KMS-11 (cell line): ENCODE measurements around the gene TMEM200B.
"Not testable (repeated sequence)": the region's sequence is repeated elsewhere in the genome, so short reads cannot be mapped to it uniquely, and the experiment has no call there.

Experiments
- H2AFZ ChIP-seq: fragments of 200-600 bp; sonication (generic); 2 replicates; pipeline ENCODE4 v1.6.1; 2016; ENCODE audit warnings: antibody characterized with exemption, mixed run types, low read depth
- H3K27ac ChIP-seq: fragments of 200-600 bp; sonication (generic); 2 replicates; pipeline ENCODE4 v1.6.1; 2016; ENCODE audit warnings: mild to moderate bottlenecking, mixed run types
- H3K27me3 ChIP-seq: fragments of 200-600 bp; sonication (generic); 2 replicates; pipeline ENCODE4 v1.6.1; 2017; ENCODE audit warnings: mild to moderate bottlenecking, low read depth, mixed run types, moderate library complexity; ENCODE audit not compliant: insufficient read depth
- H3K36me3 ChIP-seq: fragments of 200-600 bp; sonication (generic); 2 replicates; pipeline ENCODE4 v1.6.1; 2017; ENCODE audit warnings: mild to moderate bottlenecking, mixed run types; ENCODE audit not compliant: insufficient read depth
- H3K4me1 ChIP-seq: fragments of 200-600 bp; sonication (generic); 2 replicates; pipeline ENCODE4 v1.6.1; 2016; ENCODE audit warnings: mild to moderate bottlenecking, low read depth, mixed run types; ENCODE audit not compliant: poor library complexity, severe bottlenecking
- H3K4me2 ChIP-seq: fragments of 200-600 bp; sonication (generic); 2 replicates; pipeline ENCODE4 v1.7.0; 2016; ENCODE audit warnings: mild to moderate bottlenecking, mixed run types
- H3K4me3 ChIP-seq: fragments of 200-600 bp; sonication (generic); IDR thresholded peaks from 2 replicates; pipeline ENCODE4 v1.6.1; 2017; ENCODE audit warnings: low read depth, low read length, mixed read lengths; ENCODE audit not compliant: insufficient read depth
- H3K79me2 ChIP-seq: fragments of 200-600 bp; sonication (generic); 2 replicates; pipeline ENCODE4 v1.6.1; 2016; ENCODE audit warnings: low read depth, mixed run types; ENCODE audit not compliant: insufficient read depth
- H3K9ac ChIP-seq: fragments of 200-600 bp; sonication (generic); 2 replicates; pipeline ENCODE4 v1.6.1; 2016; ENCODE audit warnings: mild to moderate bottlenecking, mixed run types
- H4K20me1 ChIP-seq: fragments of 200-600 bp; sonication (generic); 2 replicates; pipeline ENCODE4 v1.6.1; 2016; ENCODE audit warnings: mild to moderate bottlenecking, mixed run types; ENCODE audit not compliant: insufficient read depth
- CTCF ChIP-seq: fragments of 200-600 bp; sonication (generic); conservative IDR thresholded peaks from 2 replicates; pipeline ENCODE4 v1.6.1; 2017; ENCODE audit warnings: low read depth, mild to moderate bottlenecking, antibody characterized with exemption, low read length, moderate library complexity, mixed read lengths

The TMEM200B gene

GRCh38 chr1:29134695-29135028 lies 11.0 kb upstream of the TMEM200B start:
- H3K4me2 ChIP-seq: no peak overlapping the region
- no peaks in the 10 kb centered on the region for H3K36me3 ChIP-seq
- no peak overlapping the region for H3K4me3 ChIP-seq
- no peak overlapping the region for H2AFZ ChIP-seq
- H4K20me1 ChIP-seq: no peaks in the 10 kb centered on the region
- H3K4me1 ChIP-seq: no peaks in the 10 kb centered on the region
- H3K79me2 ChIP-seq: no peaks in the 10 kb centered on the region
- H3K9ac ChIP-seq: no peak overlapping the region
- no peak for TF ChIP-seq CTCF
- no peak overlapping the region for H3K27ac ChIP-seq
- H3K27me3 ChIP-seq: no peaks in the 10 kb centered on the region

GRCh38 chr1:29133861-29134694 lies 10.4 kb upstream of the TMEM200B start:
- Histone ChIP-seq H3K27me3 (no peaks in the 10 kb centered on the region), H3K79me2 (no peaks in the 10 kb centered on the region), H3K4me1 (no peaks in the 10 kb centered on the region), H3K9ac (no peak overlapping the region), H3K4me3 (no peak overlapping the region), H2AFZ (no peak overlapping the region), H3K36me3 (no peaks in the 10 kb centered on the region), H4K20me1 (no peaks in the 10 kb centered on the region), H3K4me2 (no peak overlapping the region), H3K27ac (no peak overlapping the region)
- TF ChIP-seq CTCF: no peak

GRCh38 chr1:29131056-29131455 lies 7.4 kb upstream of the TMEM200B start:
- H3K27ac ChIP-seq, H3K4me3 ChIP-seq, H3K4me1 ChIP-seq, H2AFZ ChIP-seq, H3K4me2 ChIP-seq, H3K9ac ChIP-seq, H4K20me1 ChIP-seq, H3K79me2 ChIP-seq, H3K27me3 ChIP-seq, H3K36me3 ChIP-seq: not testable (repeated sequence)

- no peak for TF ChIP-seq CTCF
- Histone ChIP-seq H3K27me3 (no peaks in the 10 kb centered on the region), H3K27ac (no peak overlapping the region), H2AFZ (no peak overlapping the region), H3K4me1 (no peaks in the 10 kb centered on the region), H4K20me1 (no peaks in the 10 kb centered on the region), H3K9ac (no peak overlapping the region), H3K4me3 (no peak overlapping the region), H3K4me2 (no peak overlapping the region), H3K79me2 (no peaks in the 10 kb centered on the region), H3K36me3 (no peaks in the 10 kb centered on the region)
These were observed 6.2 kb upstream of the TMEM200B start for GRCh38 chr1:29129916-29130315.

- TF ChIP-seq CTCF: no peak
- H3K27me3 ChIP-seq: no peaks in the 10 kb centered on the region
- no peak overlapping the region for H3K4me2 ChIP-seq
- no peak overlapping the region for H2AFZ ChIP-seq
- H4K20me1 ChIP-seq: no peaks in the 10 kb centered on the region
- no peaks in the 10 kb centered on the region for H3K79me2 ChIP-seq
- H3K36me3 ChIP-seq: no peaks in the 10 kb centered on the region
- H3K27ac ChIP-seq: no peak overlapping the region
- H3K4me3 ChIP-seq: no peak overlapping the region
- no peaks in the 10 kb centered on the region for H3K4me1 ChIP-seq
- H3K9ac ChIP-seq: no peak overlapping the region
These were observed 5.0 kb upstream of the TMEM200B start for GRCh38 chr1:29128739-29129138.
